Psoas muscle (tissue), 8 donors: ENCODE results near the gene STIMATE. TPM values are rescaled to one million over a fixed set of nuclear protein-coding genes. Genes with fewer than 3 reads are reported as not detected.

Experiments
- ATAC-seq, 4 donors: fragments of 200-7000 bp; cut with Tn5 transposase; one replicate each; pipeline ENCODE4 v1.9.1; 2020; ENCODE audit warnings: moderate library complexity in 3 of 4, mild to moderate bottlenecking in 2 of 4
- DNase-seq, 2 donors: peaks; one replicate each; pipeline ENCODE4 v3.0.0-alpha.2; 2020
- H3K27ac ChIP-seq: fragments of 200-600 bp; one replicate; pipeline ENCODE4 v1.8.0; 2022
- H3K27me3 ChIP-seq, 3 donors: fragments of 200-600 bp in 1 of 3; one replicate each; pipeline versions ENCODE4 v1.6.1 to v1.8.0; 2013 to 2022; ENCODE audit warnings: low read length in 2 of 3, mild to moderate bottlenecking in 2 of 3, moderate library complexity in 1 of 3; ENCODE audit not compliant: insufficient read depth in 3 of 3
- H3K36me3 ChIP-seq, 2 donors: fragments of 200-600 bp in 1 of 2; one replicate each; pipeline versions ENCODE4 v1.6.1 to v1.8.0; 2013 to 2022; ENCODE audit warnings: low read depth in 1 of 2, mild to moderate bottlenecking in 1 of 2, moderate library complexity in 1 of 2; ENCODE audit not compliant: insufficient read depth in 1 of 2
- H3K4me1 ChIP-seq: fragments of 200-600 bp; one replicate; pipeline ENCODE4 v1.8.0; 2022
- H3K4me3 ChIP-seq: fragments of 200-600 bp; one replicate; pipeline ENCODE4 v1.8.0; 2022; ENCODE audit warnings: mild to moderate bottlenecking
- H3K9me3 ChIP-seq: fragments of 200-600 bp; one replicate; pipeline ENCODE4 v1.8.0; 2022
- CTCF ChIP-seq: fragments of 200-600 bp; IDR thresholded peaks from one replicate; pipeline ENCODE4 v1.8.0; 2022; ENCODE audit warnings: antibody characterized with exemption
- WGBS, 3 donors: extraction: QIAGEN DNeasy Blood & Tissue Kit; methylation state at CpG; one replicate each; pipeline versions ENCODE4 v1.1.6 to v1.1.7; 2013; 5-methylcytosine and 5-hydroxymethylcytosine counted together
- intact Hi-C, 2 donors: fragments of 100-400 bp; cut with DNase I; formaldehyde crosslinking; loops; one replicate each; pipeline versions ENCODE4 v1.11.0 to v1.14.2; 2022
- polyA plus RNA-seq, 3 donors: library from polyadenylated mRNA; stranded (reverse); fragments of 200-250 nt; gene quantifications; one replicate each; pipeline ENCODE4 v1.2.3, GENCODE V29; 2013
- total RNA-seq, 4 donors: library from RNA; stranded (reverse); fragmentation: NEBNext Ultra II Directional in 2 of 4; extraction: Animal tissue kit (Norgen Biotek cat#: 25700) in 2 of 4; gene quantifications; one replicate each; pipeline versions ENCODE4 v1.2.1 to v1.2.4, GENCODE V29; 2021 to 2023
- donor health status: healthy with polysubstance abuse.
- donor health status: DM: no; HTN: no; CAD: no; lungs with moderate emphysema.
- donor health status: Bipolar disorder and iron deficiency.
- donor health status: healthy.
- donor health status: DM: yes; HTN: yes; CAD: no.
- donor health status: DM: no; HTN: no; CAD: no.
- donor health status: DM: no; HTN: no; CAD: no.
- donor health status: DM: yes; HTN: yes; CAD: no.

STIMATE gene
- total and polyA plus RNA-seq, 7 donors, result 3.5 to 22.3 (median 10.2) TPM

- WGBS, 3 donors, result 86 to 91% (median 88%) methylated on average over 4 of the region's 4 CpGs
- Histone ChIP-seq H3K9me3 (no peaks in the 10 kb centered on the region), H3K4me1 (peaks cover 16% of the 10 kb centered on the region), H3K27me3 (no peaks in the 10 kb centered on the region), H3K4me3 (no peak overlapping the region), H3K27ac (no peak overlapping the region), H3K36me3 (peaks cover 0 to 16% of the 10 kb centered on the region in 2 donors)
- ATAC-seq (no peak), DNase-seq (no peak)
- intact Hi-C loops, result no loop called here
- TF ChIP-seq CTCF, result no peak
These were observed 17.8 kb downstream of the STIMATE start for GRCh38 chr3:52879581-52879980.

- no peaks in the 10 kb centered on the region for H3K27me3 ChIP-seq
- no peak for ATAC-seq
- no peak for TF ChIP-seq CTCF
- peaks cover 0 to 14% of the 10 kb centered on the region in 2 donors for H3K36me3 ChIP-seq
- H3K4me3 ChIP-seq, result no peak overlapping the region
- H3K27ac ChIP-seq, result no peak overlapping the region
- DNase-seq, result no peak
- intact Hi-C loops, result no loop called here
- peaks cover 18% of the 10 kb centered on the region for H3K4me1 ChIP-seq
- no peaks in the 10 kb centered on the region for H3K9me3 ChIP-seq
- 91 to 98% (median 94%) methylated on average over 4 of the region's 4 CpGs for WGBS, 3 donors
These were observed 18.3 kb downstream of the STIMATE start for GRCh38 chr3:52879090-52879489.

GRCh38 chr3:52877085-52877484 lies 20.3 kb downstream of the STIMATE start:
- no peak for TF ChIP-seq CTCF
- 89 to 92% (median 91%) methylated on average over 3 of the region's 3 CpGs for WGBS, 3 donors
- intact Hi-C loops, result no loop called here
- H3K4me1 ChIP-seq, result peaks cover 14% of the 10 kb centered on the region
- H3K9me3 ChIP-seq, result no peaks in the 10 kb centered on the region
- no peak for ATAC-seq
- no peaks in the 10 kb centered on the region for H3K27me3 ChIP-seq
- no peak for DNase-seq
- H3K27ac ChIP-seq, result no peak overlapping the region
- no peak overlapping the region for H3K4me3 ChIP-seq
- H3K36me3 ChIP-seq, result peaks cover 0 to 14% of the 10 kb centered on the region in 2 donors

GRCh38 chr3:52874864-52875587 lies 22.3 kb downstream of the STIMATE start:
- H3K4me1 ChIP-seq, result peaks cover 14% of the 10 kb centered on the region
- H3K4me3 ChIP-seq, result no peak overlapping the region
- intact Hi-C loops, result no loop called here
- no peak for DNase-seq
- no peaks in the 10 kb centered on the region for H3K27me3 ChIP-seq
- H3K9me3 ChIP-seq, result no peaks in the 10 kb centered on the region
- peaks cover 0 to 14% of the 10 kb centered on the region in 2 donors for H3K36me3 ChIP-seq
- 83 to 91% (median 84%) methylated on average over 9 of the region's 9 CpGs for whole genome bisulfite sequencing, 3 donors
- TF ChIP-seq CTCF, result no peak
- H3K27ac ChIP-seq, result no peak overlapping the region
- ATAC-seq, result no peak
